ENCODE data around the gene PRKG1.

DNA sequence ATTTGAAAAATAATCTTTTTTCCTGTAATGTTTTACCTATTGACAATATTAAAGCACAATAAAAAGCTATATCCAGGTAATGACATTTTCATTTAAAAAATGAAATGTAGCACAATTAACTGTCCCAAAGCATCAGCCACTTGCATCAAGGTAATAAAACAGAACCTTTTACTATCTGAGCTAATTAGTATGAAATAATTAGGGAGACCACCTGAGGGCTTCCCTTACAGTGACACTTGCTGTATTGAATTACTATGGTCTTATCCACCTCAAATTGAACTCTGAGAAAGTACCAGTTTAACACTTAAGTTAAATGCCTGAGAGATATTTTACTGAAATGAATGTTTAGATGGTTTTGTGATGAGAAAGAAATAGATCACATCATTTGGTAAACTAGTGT lies 1120.4 kb downstream of the PRKG1 start:
- TF ChIP-seq, protein P1, sequence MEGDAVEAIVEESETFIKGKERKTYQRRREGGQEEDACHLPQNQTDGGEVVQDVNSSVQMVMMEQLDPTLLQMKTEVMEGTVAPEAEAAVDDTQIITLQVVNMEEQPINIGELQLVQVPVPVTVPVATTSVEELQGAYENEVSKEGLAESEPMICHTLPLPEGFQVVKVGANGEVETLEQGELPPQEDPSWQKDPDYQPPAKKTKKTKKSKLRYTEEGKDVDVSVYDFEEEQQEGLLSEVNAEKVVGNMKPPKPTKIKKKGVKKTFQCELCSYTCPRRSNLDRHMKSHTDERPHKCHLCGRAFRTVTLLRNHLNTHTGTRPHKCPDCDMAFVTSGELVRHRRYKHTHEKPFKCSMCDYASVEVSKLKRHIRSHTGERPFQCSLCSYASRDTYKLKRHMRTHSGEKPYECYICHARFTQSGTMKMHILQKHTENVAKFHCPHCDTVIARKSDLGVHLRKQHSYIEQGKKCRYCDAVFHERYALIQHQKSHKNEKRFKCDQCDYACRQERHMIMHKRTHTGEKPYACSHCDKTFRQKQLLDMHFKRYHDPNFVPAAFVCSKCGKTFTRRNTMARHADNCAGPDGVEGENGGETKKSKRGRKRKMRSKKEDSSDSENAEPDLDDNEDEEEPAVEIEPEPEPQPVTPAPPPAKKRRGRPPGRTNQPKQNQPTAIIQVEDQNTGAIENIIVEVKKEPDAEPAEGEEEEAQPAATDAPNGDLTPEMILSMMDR (conservative IDR thresholded peaks at IDR 0.05 in 1 of 2, IDR thresholded peaks at IDR 0.05 in 1 of 2; ENCODE audit: low read depth in 1 of 2, low read length in 2 of 2) = no peak
- TF ChIP-seq EZH2 (IDR thresholded peaks at IDR 0.05; ENCODE audit: low read length, missing control alignments) = no peak
